Measurements from ENCODE around the gene SLC17A4.
"Not testable (repeated sequence)": the region's sequence is repeated elsewhere in the genome, so short reads cannot be mapped to it uniquely, and the experiment has no call there.

The SLC17A4 gene, protein sequence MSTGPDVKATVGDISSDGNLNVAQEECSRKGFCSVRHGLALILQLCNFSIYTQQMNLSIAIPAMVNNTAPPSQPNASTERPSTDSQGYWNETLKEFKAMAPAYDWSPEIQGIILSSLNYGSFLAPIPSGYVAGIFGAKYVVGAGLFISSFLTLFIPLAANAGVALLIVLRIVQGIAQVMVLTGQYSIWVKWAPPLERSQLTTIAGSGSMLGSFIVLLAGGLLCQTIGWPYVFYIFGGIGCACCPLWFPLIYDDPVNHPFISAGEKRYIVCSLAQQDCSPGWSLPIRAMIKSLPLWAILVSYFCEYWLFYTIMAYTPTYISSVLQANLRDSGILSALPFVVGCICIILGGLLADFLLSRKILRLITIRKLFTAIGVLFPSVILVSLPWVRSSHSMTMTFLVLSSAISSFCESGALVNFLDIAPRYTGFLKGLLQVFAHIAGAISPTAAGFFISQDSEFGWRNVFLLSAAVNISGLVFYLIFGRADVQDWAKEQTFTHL

DNA sequence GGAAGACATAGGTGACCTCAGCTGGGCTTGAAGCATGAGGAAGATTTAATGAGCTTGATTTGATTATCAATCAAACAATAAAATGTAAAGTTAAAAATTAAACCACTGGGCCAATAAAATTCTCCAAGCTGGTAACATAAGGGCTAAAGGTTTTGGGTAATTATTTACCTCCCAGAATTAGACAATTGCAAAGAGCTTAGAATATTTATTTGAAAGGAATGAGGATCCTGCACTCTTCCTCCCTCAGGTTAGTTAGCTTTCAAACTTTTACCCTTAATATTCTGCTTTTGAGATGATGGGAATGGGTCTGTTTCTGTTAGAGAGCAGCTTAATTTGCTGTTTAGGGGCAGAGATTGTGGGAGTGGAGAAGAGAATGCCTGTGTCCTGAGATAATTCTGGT, at the start of gene SLC17A4:
SLC17A4 (plus strand) TSS at position 208 of the 400 bp plus-strand sequence. CDS start 7,221 bp downstream, outside the sequence.
- no peak for DNase-seq

DNA sequence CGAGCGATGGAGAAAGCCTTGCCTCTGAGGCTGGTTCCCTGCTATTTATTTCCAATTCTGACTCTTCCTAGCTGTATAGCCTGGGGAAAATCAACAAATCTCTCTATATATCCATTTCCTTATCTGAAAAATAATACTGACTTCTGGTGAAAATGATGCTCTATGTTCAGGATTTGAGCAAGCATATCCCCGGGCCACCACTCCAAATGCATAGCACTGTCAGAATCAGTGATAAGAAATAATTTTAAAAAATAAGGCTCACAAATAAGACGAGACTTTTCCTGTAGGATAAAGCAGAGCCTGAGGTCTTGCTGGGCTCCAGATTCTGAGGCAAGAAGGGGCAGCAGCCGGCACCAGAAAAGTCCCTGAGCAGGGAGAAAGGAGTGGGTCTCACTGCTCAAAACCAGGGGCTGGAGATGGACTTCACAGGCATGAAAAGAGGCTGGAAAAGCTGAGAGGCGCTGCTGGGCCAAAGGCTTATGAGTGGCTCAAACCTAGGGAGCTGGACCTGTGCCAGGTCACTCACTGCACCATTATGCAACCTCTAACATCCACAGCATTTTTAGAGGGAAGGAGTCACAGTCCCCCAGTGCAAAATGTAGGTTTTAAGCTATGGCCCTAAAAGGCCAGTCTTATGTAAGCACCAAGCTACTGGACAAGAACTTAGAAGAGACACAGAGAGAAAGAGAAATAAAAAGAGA, 48.1 kb upstream of the SLC17A4 start:
- no peak for DNase-seq

DNA sequence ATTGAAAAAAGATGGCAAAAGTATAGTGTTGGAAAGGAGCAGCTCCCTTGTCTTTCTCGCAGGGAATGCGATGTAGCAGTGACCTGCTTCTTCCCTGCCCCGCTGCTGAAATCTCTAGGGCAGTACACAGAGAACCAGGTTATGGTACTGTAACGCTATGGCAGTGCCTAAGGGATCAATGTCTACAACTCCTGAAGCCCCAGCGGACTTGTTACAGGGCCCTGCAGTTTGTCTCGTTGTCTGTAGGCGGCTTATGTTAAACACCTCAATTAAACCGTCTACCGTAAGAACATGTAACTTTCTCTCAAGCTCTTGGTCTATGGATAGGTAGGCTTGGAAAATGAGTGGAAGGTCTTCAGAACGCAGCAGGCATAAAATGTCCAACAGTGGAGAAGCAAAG, 44.8 kb upstream of the SLC17A4 start:
- no peak for DNase-seq

DNA sequence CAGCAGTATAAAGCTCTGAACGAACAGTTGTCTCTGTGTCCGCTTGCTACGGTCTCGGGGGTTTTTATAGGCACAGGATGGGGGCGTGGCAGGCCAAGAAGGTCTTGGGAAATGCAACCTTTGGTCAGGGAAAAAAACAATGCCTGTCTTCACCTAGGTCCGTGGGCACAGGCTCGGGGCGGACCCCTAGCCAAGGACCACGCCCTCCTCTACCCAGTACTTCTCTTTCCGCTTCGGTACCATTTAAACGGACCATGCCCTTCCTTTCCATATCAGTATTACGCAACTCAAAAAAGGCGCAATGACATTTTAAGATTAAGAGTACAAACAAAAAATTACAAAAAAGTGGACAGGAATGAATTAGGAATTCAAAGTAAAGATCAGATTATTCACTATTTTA, 44.3 kb upstream of the SLC17A4 start:
- DNase-seq, result no peak

DNA sequence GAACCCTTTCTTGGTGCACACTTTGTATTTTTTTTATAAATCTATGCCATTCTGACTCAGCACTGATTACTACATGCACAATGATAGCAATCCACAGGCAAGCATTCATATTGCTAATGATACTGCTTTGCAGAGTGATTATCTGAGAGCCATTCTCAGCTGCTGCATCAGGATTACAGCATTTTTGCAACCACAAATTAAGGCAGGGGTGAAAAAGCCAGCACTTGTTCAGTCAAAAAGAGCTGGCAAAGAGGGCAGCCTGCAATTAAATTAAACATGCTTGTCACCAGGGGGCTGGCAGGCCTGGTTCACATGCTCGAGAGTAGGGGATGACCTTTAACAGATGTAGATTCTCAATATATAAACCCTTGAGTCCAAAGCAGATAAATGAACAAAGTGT, 40.7 kb upstream of the SLC17A4 start:
- DNase-seq, result no peak

DNA sequence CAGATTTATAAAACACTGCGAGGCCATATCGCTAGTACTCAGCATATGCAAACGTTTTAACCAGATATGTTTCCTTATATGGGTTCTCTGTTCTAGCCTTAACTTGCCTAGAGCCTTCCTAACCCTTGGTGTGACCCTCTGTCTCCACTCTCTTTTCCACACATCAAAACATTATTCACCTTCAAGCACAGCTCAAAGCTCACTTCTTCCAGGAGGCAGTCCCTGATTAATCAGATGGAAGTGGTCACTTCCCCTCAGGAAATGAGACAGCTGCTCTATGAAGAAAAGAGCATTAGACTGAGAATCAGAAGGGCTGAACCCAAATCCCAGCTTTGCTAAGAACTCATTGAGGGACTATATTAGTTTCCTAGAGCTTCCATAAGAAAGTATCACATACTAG, 39.8 kb upstream of the SLC17A4 start:
- DNase-seq, result no peak

DNA sequence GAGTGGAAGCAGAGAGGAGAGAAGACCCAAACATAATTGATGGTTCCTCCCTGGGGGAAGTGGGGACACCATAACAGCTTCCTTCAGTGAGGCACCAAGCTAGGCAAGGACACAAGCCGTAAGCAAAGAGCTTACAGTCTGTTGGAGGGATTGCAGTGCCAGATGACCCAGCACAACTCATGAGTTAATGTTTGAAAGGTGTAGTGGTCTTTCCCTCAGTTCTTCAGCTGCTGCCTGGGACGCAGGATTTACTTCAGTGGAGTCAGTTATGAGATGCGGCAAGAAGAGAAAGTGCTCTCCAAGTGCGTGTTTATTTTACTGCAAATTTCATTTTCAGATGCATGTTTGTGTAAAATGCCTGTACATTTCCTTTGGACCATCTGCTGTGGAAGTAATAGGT, 38.7 kb upstream of the SLC17A4 start:
- DNase-seq, result no peak

DNA sequence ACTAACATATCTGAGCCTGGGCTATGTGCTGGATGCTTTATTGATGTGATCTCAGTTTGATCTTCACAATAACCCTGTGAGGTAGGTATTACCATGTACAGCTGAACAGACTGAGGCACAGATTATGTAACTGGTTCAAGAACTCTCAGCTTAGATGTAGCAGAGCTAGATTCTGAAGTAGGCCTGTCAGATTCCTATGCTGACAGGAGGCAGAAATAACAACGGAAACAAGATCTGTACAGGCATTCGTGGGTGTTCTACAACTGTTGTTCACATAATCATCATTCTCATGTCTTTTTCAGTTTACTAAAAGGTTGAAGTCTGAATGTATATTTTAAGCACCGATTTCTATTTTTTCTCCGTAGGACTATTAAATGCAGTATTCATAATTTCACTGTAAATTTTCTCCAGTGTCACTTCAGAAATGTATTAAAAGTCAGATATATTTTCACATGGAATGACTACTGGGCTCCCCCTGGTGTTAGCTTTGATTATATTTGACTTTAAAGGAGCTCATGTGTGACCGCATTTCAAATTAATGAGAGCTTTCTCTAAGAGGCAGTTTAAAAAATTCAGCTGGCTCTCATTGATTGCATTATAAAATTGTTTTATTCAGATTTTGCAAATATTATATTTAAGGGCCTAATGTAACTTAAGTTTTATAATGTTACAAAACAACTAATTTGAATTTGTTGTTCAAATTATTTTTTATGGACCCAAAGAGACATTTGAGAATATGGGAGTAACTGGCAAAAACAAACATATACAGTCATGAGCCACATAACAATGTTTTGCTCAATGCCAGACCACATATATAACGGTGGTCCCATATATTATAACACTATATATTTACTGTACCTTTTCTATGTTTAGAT, 36.4 kb upstream of the SLC17A4 start:
- no peak for DNase-seq

DNA sequence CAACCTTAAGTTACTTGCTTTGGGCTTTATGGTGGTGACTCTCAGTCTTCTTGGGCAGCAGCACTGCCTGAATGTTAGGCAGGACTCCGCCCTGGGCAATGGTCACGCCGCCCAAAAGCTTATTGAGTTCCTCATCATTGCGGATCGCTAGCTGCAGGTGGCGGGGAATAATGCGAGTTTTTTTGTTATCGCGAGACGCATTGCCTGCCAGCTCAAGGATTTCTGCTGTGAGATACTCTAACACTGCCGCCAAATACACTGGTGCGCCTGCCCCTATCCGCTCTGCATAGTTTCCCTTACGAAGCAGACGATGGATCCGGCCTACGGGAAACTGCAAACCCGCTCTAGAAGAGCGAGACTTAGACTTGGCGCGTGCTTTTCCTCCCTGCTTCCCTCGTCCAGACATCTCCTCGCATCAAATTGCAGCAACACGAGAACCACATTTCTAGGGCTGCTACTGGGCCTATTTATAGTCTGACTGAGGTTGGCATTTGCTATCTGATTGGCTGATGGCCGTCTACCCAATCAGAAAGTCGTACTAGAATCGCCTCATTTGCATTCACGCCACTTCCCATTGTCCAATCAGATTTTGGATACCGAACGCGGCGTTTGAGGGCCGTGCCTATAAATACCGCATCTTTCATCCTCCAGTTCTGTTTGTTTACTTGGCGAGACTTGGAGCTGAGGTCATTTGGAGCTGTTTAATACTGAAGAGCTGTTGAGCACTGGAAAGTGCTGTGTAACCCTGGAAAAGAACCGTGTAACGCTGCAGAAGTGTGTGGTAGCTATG, 28.2 kb upstream of the SLC17A4 start:
- no peak for DNase-seq

DNA sequence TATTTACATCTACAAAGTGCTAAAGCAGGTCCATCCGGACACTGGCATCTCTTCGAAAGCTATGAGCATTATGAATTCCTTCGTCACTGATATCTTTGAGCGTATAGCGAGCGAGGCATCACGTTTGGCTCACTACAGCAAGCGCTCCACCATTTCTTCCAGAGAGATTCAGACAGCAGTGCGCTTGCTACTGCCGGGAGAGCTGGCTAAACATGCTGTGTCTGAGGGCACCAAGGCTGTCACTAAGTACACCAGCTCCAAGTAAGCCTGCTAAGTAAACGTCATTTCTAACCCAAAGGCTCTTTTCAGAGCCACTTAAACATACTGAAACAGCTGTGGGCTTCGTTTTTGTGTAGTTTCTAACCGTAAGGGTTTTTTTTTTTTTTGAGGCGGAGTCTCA, 27.5 kb upstream of the SLC17A4 start:
- DNase-seq, result no peak

DNA sequence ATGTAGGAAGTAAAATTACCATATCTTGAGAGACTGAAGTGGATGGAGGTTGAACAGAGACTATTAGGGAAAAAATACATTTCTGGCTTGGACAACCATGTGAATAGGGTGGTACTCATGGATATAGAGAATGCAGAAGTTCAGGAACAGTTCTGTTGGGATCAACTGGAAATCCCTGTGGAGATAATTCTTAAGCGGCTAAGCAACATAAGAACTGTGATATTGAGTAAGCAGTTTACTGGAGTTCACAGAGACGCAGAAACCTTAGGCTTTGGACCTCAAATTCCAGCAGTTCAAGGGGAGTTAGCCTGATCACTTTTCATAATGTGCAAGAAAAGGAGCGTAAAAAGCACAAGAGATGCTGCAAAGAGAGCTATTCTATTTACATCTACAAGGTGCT, 23.6 kb upstream of the SLC17A4 start:
- DNase-seq, result no peak

DNA sequence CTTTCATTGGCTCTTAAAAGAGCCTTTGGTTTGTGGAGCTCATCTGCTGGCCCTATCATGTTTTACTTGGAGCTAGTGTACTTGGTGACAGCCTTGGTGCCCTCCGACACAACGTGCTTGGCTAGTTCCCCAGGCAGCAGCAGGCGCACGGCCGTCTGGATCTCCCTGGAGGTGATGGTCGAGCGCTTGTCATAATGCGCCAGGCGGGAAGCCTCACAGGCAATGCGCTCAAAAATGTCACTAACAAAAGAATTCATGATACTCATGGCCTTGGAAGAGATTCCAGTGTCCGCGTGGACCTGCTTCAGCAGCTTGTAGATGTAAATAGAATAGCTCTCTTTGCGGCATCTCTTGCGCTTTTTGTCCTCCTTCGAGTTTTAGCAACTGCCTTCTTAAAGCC, 22.8 kb upstream of the SLC17A4 start:
- DNase-seq, result no peak

DNA sequence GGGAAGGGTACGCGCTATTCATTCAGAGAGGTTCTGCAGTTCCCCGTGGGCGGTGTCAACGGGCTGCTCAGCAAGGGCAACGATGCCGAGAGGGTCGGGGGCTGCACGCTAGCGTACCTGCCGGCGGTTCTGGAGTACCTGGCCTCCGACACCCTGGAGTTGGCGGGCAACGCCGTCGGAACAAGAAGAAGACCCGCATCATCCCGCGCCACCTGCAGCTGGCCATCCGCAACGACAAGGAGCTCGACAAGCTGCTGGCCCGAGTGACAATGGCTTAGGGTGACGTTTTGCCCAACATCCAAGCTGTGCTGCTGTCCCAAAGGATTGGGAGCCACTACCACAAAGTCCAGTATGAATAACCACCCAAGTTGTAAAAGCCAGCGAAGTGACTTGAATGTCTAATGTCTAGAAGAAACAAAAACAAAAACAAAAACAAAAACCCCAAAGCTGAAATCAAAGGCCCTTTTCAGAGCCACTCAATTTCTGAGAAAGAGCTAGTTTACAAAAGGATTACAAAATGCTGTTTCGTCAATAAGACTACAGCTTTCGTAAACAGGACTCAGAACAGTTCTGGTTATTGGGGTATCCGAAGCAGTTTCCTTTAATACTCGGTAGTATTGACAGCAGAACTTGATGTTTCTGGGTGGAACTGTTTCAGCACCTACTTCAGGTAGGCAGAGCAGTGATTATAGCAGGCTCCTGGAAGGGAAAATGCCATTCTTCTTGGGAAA, 21.9 kb upstream of the SLC17A4 start:
- peak; percentile 64 for DNase-seq

DNA sequence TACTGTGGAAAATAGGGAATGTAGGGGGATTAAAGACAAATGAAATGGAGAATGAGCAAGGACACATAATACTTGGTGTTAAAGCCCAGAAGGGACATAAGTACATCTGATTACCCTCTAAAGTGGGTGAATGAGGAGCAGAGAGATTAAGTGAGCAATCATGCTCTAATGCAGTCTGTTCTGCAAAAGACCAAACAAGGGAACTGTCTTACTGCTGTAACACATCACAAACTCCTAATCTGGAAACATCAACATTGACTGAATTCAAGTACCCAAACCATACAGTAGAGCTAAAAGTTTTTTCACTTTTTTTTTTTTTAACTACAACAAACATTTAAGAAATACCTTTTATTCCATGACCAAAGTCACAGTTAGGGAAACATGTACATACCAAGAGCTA, 19.3 kb upstream of the SLC17A4 start:
- no peak for DNase-seq

DNA sequence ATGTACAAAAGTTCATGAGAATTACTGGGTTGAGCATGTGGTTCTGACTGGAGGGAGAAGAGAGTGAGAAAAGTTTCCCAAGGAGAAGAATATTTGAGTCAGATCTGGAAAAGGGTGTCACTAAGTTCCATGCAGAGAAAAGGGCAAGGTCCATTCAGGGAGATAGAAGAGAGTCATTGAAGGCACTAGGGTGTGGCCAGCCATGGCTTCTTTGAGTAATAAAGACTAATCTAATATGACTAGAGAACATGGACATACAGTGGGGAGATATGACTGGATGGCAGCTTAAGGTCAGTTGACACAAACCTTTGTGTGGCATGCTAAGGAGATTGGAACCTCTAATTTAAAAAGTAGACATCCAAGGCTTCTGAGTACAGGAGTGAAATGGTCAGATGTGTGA, 10.7 kb upstream of the SLC17A4 start:
- no peak for DNase-seq

DNA sequence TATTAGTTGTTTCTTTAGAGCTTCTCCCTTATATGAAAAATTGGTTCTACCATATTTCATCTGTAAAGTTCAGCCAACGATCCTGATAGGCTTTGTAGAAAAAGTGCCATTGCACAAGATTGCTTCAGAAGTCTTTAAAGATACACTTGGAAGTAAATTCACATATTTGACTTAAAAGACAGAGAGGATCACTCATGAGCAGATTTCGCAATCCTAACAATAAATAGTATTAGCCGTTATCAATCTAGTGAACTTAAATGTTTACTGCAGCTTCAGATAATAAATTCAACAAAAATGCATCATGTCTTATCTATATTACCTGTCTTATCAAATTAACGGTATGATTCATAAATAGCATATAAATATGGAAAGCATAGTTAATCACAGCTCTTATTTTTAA, 8.7 kb upstream of the SLC17A4 start:
- DNase-seq, result no peak

DNA sequence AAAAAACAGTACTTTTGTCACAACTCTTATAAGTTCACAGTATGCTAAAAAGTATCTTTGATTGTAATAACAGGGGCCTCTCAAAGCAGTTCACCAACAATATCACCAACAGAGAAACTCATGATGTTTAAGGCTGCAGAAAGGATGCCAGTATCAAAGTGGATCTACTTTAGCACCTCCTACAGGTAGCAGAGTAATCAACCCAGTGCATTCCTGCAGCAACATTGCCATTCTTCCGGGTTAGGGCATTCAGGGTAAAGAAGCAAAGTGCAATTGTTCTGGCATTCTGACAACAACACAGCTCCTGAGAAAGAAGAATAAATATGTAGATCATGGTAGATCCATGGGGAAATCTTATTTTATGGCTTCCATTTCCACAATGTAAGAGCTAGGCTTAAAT, 7.6 kb upstream of the SLC17A4 start:
- DNase-seq, result no peak

DNA sequence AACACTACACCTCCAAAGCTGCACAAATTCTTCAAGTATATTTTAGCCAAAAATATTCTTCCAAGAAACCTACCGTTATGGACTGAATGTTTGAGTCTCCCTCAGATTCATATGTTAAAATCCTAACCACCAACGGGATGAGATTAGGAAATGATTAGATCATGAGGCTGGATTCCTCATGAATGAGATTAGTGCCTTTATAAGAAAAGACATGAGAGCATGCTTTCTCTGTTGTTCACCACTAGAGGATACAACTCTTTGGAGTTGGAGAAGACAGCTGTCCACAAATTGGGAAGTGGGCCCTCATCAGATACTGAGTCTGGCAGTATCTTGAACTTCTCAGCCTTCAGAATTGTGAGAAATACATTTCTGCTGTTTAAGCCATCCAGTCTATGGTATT, 7.1 kb upstream of the SLC17A4 start:
- no peak for DNase-seq

DNA sequence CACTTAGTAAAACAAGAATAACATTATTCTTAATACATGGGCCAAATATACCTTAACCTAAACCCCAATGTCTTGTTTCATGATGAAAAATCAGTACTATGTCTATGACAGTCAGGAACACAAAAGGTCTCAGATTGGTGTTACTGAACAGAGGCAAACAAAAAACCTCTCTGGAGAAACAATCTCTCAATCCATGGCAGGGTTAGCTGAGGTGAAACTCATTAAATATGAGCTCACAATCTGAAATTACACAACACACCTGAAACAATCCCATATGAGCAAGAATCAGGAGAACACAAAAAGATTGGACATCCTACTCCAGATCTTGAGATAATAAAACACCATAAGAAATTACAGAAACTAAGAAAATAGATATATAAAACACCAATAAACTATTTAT, 6.5 kb upstream of the SLC17A4 start:
- DNase-seq, result no peak

DNA sequence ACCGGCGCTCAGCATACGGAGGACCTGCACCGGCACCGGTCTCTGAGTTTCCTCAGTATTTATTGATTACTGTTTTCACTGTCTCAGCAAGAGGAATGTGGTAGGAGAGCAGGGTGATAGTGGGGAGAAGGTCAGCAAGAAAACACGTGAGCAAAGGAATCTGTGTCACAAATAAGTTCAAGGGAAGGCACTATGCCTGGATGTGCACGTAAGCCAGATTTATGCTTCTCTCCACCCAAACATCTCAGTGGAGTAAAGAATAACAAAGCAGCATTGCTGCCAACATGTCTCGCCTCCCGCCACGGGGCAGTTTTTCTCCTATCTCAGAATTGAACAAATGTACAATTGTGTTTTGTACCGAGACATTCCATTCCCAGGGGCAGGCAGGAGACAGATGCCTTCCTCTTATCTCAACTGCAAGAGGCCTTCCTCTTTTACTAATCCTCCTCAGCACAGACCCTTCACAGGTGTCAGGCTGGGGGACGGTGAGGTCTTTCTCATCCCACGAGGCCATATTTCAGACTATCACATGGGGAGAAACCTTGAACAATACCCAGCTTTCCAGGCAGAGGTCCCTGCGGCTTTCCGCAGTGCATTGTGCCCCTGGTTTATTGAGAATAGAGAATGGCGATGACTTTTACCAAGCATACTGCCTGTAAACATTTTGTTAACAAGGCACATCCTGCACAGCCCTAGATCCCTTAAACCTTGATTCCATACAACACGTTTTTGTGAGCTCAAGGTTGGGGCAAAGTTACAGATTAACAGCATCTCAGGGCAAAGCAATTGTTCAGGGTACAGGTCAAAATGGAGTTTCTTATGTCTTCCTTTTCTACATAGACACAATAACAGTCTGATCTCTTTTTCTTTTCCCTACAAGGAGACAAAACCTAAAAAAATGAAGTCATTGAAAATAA, 5.7 kb upstream of the SLC17A4 start:
- not testable (repeated sequence) for DNase-seq

DNA sequence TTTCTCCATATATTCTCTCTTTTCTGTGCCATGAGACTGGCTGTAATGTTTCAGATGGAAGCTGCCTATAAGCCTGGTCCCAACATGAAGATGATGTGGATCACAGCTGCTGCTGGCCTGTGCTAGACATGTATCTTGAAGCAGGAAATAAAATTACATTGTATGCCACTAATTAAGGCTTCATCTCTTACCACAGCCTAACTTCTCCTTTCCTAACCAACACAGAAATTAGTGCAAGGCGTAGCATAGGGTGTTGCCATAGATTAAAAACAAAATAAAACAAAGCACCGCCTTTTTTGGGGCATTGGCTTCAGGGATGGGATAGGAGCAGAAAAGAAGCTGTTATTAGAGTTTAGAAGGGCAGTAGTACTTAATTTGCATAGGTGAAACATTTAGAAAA, 4.7 kb upstream of the SLC17A4 start:
- DNase-seq, result no peak

All from islet precursor cell (in vitro differentiated cells).